Nephron progenitor cell (in vitro differentiated cells): Measurements from ENCODE around the gene CRYBG2.
"Not testable (repeated sequence)": the region's sequence is repeated elsewhere in the genome, so short reads cannot be mapped to it uniquely, and the experiment has no call there.

Experiments used
- DNase-seq: peaks from one replicate; pipeline ENCODE4 v3.0.0; 2021
- H3K27ac Mint-ChIP-seq: 2 replicates; pipeline ENCODE4 v1.8.0; 2021; ENCODE audit warnings: mild to moderate bottlenecking, moderate library complexity, mixed read lengths
- H3K27me3 Mint-ChIP-seq: 2 replicates; pipeline ENCODE4 v1.8.0; 2021; ENCODE audit warnings: mild to moderate bottlenecking, low read depth, mixed read lengths; ENCODE audit not compliant: poor library complexity
- H3K36me3 Mint-ChIP-seq: 2 replicates; pipeline ENCODE4 v1.8.0; 2021; ENCODE audit warnings: low read depth, mixed read lengths
- H3K4me1 Mint-ChIP-seq: 2 replicates; pipeline ENCODE4 v1.8.0; 2021; ENCODE audit warnings: mixed read lengths
- H3K4me3 Mint-ChIP-seq: 2 replicates; pipeline ENCODE4 v1.8.0; 2021; ENCODE audit warnings: mild to moderate bottlenecking, moderate library complexity, mixed read lengths
- H3K9me3 Mint-ChIP-seq: 2 replicates; pipeline ENCODE4 v1.8.0; 2021; ENCODE audit warnings: mild to moderate bottlenecking, moderate library complexity, mixed read lengths
- TF ChIP-seq, protein P1 (sequence below): fragments of 200-600 bp; sonication (generic); IDR thresholded peaks from 2 replicates; pipeline ENCODE4 v1.5.0; 2021; ENCODE audit warnings: antibody characterized with exemption

CRYBG2 gene

GRCh38 chr1:26378088-26378878, 24.4 kb upstream of the CRYBG2 start:
- no peaks in the 10 kb centered on the region for H3K27me3 Mint-ChIP-seq
- H3K27ac Mint-ChIP-seq: no peak overlapping the region
- no peaks in the 10 kb centered on the region for H3K36me3 Mint-ChIP-seq
- no peak overlapping the region for H3K4me3 Mint-ChIP-seq
- H3K9me3 Mint-ChIP-seq: no peaks in the 10 kb centered on the region
- TF ChIP-seq, protein P1, sequence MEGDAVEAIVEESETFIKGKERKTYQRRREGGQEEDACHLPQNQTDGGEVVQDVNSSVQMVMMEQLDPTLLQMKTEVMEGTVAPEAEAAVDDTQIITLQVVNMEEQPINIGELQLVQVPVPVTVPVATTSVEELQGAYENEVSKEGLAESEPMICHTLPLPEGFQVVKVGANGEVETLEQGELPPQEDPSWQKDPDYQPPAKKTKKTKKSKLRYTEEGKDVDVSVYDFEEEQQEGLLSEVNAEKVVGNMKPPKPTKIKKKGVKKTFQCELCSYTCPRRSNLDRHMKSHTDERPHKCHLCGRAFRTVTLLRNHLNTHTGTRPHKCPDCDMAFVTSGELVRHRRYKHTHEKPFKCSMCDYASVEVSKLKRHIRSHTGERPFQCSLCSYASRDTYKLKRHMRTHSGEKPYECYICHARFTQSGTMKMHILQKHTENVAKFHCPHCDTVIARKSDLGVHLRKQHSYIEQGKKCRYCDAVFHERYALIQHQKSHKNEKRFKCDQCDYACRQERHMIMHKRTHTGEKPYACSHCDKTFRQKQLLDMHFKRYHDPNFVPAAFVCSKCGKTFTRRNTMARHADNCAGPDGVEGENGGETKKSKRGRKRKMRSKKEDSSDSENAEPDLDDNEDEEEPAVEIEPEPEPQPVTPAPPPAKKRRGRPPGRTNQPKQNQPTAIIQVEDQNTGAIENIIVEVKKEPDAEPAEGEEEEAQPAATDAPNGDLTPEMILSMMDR: no peak
- DNase-seq: no peak
- peaks cover 8% of the 10 kb centered on the region for H3K4me1 Mint-ChIP-seq

DNA sequence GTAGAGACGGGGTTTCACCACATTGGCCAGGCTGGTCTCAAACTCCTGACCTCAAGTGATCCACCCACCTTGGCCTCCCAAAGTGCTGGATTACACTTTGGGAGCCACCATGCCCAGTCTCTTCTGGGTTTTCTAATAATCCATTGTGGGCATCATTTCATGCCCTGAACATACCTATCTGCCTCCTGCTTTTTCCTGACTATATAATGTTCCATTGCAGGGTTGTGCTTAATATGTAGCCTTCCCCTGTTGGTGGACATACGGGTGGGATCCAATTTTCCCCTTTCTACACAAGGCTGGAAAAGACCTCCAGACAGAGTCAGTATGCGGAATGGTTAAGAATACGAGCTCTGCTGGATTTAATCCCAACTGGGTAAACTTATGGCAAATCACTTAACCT, 22.1 kb upstream of the CRYBG2 start:
- Mint-ChIP-seq H3K27me3 (peaks cover 2% of the 10 kb centered on the region), H3K36me3 (peaks cover under 1% of the 10 kb centered on the region), H3K9me3 (peaks cover 1% of the 10 kb centered on the region), H3K4me3 (no peak overlapping the region), H3K27ac (no peak overlapping the region), H3K4me1 (peaks cover 8% of the 10 kb centered on the region)
- TF ChIP-seq, protein P1: no peak
- DNase-seq: no peak

GRCh38 chr1:26375081-26375480, 21.2 kb upstream of the CRYBG2 start:
- H3K27me3 Mint-ChIP-seq: peaks cover 2% of the 10 kb centered on the region
- no peak for DNase-seq
- no peak overlapping the region for H3K27ac Mint-ChIP-seq
- no peak overlapping the region for H3K4me3 Mint-ChIP-seq
- peaks cover 5% of the 10 kb centered on the region for H3K9me3 Mint-ChIP-seq
- peaks cover 5% of the 10 kb centered on the region for H3K36me3 Mint-ChIP-seq
- peaks cover 8% of the 10 kb centered on the region for H3K4me1 Mint-ChIP-seq
- TF ChIP-seq, protein P1: no peak

DNA sequence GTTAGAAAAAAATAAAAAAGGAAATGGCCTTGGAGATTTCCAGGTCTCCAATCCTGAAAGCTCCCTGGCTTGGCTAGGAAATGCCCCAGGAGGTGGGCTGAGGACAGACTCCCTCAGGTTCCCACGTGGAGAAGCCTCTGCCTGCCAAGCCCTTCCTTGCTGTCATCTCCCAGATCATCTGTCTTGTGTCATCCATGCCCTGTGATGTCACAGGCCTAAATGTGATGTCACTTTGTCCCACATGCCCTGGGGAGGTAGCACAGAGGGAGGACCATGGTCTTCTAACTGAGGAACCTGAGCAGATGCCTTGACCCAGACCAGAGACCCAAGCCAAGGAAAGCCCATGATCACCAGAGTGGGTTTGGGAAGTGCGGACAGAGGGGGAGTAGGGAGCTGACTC, 20.4 kb upstream of the CRYBG2 start:
- not testable (repeated sequence) for DNase-seq, H3K27ac Mint-ChIP-seq, H3K9me3 Mint-ChIP-seq, H3K36me3 Mint-ChIP-seq, H3K4me1 Mint-ChIP-seq, H3K27me3 Mint-ChIP-seq, H3K4me3 Mint-ChIP-seq

DNA sequence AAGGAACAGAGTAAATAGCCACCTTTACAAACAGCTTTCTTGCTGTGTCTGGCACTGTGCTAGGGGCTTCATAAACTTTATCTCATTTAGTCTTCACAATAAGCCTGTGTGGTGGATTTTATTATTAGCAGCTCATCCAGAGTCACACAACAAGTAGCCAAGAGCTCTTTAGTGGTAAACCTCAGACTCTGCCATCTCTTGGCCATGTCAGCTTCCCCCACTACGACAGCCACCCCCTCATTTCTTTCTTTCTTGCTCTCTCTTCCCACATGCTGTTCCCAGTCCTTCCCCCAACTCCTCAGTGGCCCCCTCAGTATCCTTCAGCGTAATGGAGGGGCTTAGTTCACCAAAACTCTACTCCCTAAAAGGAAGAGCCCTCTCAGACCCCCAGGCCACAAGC, 19.9 kb upstream of the CRYBG2 start:
- no peak overlapping the region for H3K4me3 Mint-ChIP-seq
- no peak for DNase-seq
- H3K9me3 Mint-ChIP-seq: peaks cover 5% of the 10 kb centered on the region
- no peak overlapping the region for H3K27ac Mint-ChIP-seq
- H3K4me1 Mint-ChIP-seq: peaks cover 8% of the 10 kb centered on the region
- peaks cover 2% of the 10 kb centered on the region for H3K27me3 Mint-ChIP-seq
- peaks cover 5% of the 10 kb centered on the region for H3K36me3 Mint-ChIP-seq
- TF ChIP-seq, protein P1: no peak

GRCh38 chr1:26373281-26373680, 19.4 kb upstream of the CRYBG2 start:
- Mint-ChIP-seq H3K27me3 (peaks cover 6% of the 10 kb centered on the region), H3K27ac (no peak overlapping the region), H3K4me3 (no peak overlapping the region), H3K9me3 (peaks cover 5% of the 10 kb centered on the region), H3K4me1 (peaks cover 8% of the 10 kb centered on the region), H3K36me3 (peaks cover 5% of the 10 kb centered on the region)
- no peak for DNase-seq
- TF ChIP-seq, protein P1: no peak

DNA sequence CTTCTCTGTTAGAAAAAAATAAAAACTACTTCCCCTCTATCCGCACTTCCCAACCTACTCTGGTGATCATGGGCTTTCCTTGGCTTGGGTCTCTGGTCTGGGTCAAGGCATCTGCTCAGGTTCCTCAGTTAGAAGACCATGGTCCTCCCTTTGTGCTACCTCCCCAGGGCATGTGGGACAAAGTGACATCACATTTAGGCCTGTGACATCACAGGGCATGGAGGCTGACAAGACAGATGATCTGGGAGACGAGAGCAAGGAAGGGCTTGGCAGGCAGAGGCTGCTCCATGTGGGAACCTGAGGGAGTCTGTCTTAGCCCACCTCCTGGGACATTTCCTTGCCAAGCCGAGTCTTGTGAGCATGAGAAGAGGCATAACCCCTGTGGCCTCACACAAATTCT, 18.7 kb upstream of the CRYBG2 start, which contains the start of gene ZNF683:
Gene ZNF683, minus strand, starts transcription at position 140 of the 400 bp plus-strand sequence. CDS start 4,179 bp downstream, outside the sequence.
- not testable (repeated sequence) for H3K9me3 Mint-ChIP-seq, DNase-seq, H3K4me3 Mint-ChIP-seq, H3K4me1 Mint-ChIP-seq, H3K36me3 Mint-ChIP-seq, H3K27ac Mint-ChIP-seq
- H3K27me3 Mint-ChIP-seq: peaks cover 11% of the 10 kb centered on the region
